22Rv1 (cell line): ENCODE data around the gene CDHR3.

Experiments used
- CTCF ChIP-seq: fragments of 450-650 bp; IDR thresholded peaks from 2 replicates; pipeline ENCODE4 v1.5.1; 2017; ENCODE audit warnings: mild to moderate bottlenecking
- ZFX ChIP-seq: fragments of 450-650 bp; IDR thresholded peaks from 2 replicates; pipeline ENCODE4 v1.6.1; 2017; ENCODE audit warnings: antibody characterized with exemption, borderline replicate concordance

GRCh38 chr7:106038916-106039315, 75.9 kb downstream of the CDHR3 start:
- TF ChIP-seq CTCF (no peak), ZFX (no peak)
